Omental fat pad (tissue), 4 donors: ENCODE data around the gene PLOD3. TPM values are rescaled to one million over a fixed set of nuclear protein-coding genes. Genes with fewer than 3 reads are reported as not detected.

Experiments used
- ATAC-seq: fragments of 150-250 bp; one replicate; pipeline ENCODE4 v1.9.1; 2016; ENCODE audit warnings: mild to moderate bottlenecking, moderate library complexity; ENCODE audit not compliant: low FRiP score
- DNase-seq: peaks from one replicate; pipeline ENCODE4 v3.0.0-alpha.2; 2019; ENCODE audit warnings: low spot score
- total RNA-seq, 4 donors: library from RNA; depleted of rRNA; stranded (reverse); fragments of >200 nt; gene quantifications; one replicate each; pipeline ENCODE4 v1.1.0, GENCODE V29; 2016
- TF ChIP-seq, protein P1 (sequence below), 3 donors: fragments of 450-650 bp; IDR thresholded peaks; one replicate each; pipeline ENCODE4 v1.5.1; 2016 to 2017; ENCODE audit warnings: antibody characterized with exemption in 3 of 3, mild to moderate bottlenecking in 3 of 3, moderate library complexity in 2 of 3

The PLOD3 gene
- total RNA-seq, 4 donors from 2014 or later = 41.1 to 68.5 (median 51.6) TPM

DNA sequence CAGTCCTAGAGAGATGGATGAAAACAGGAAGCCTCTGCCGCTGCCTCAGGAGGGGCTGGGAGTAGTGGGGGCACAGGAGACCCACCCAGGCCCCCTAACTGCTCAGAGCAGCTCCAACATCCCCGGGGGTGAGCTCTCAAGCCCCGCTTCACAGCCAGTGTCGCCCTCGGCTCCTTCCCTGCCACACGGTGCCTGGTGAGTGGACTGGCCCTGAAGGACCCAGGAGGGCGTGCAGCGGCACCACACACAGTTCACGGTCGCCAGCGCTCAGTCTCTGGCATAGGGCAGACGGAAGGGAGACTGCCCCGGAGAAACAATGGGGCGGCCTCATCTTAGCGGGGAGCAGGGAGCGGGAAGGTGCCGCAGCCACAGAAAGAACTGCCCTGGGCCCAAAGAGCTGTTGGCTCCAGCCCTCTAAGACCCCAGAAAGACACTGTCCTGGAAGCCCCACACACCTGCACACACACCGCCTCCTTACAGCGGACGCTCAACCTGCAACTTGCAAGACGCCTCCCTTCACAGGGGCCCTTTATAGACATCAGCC is 19.0 kb upstream of the PLOD3 start:
- TF ChIP-seq, protein P1, sequence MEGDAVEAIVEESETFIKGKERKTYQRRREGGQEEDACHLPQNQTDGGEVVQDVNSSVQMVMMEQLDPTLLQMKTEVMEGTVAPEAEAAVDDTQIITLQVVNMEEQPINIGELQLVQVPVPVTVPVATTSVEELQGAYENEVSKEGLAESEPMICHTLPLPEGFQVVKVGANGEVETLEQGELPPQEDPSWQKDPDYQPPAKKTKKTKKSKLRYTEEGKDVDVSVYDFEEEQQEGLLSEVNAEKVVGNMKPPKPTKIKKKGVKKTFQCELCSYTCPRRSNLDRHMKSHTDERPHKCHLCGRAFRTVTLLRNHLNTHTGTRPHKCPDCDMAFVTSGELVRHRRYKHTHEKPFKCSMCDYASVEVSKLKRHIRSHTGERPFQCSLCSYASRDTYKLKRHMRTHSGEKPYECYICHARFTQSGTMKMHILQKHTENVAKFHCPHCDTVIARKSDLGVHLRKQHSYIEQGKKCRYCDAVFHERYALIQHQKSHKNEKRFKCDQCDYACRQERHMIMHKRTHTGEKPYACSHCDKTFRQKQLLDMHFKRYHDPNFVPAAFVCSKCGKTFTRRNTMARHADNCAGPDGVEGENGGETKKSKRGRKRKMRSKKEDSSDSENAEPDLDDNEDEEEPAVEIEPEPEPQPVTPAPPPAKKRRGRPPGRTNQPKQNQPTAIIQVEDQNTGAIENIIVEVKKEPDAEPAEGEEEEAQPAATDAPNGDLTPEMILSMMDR (IDR thresholded peaks at IDR 0.05) = no peak
- no peak for ATAC-seq

DNA sequence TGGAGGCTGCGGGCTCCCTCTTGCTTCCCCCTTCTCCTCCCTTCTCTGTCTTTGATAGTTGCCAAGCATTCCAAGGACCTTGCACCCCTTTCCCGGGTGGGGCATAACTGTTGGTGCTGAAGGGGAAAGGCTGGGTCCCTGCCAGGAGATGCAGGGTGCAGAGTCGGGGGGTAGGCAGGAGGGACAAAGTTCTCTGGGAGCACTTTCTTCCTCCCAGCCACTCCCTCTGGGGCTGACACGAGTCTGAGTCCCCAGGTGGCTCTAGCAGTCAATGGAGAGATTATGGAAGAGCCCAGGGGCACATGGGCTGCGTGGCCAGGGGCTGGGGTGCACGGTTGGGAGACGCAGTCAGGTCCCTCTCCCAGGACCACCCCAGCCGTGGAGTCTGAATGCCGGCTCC is 18.1 kb upstream of the PLOD3 start:
- ATAC-seq = no peak
- TF ChIP-seq, protein P1 (IDR thresholded peaks at IDR 0.05) = no peak
- DNase-seq = no peak

More for the DNA sequence above, 19.0 kb upstream of the PLOD3 start:
- no peak for DNase-seq

DNA sequence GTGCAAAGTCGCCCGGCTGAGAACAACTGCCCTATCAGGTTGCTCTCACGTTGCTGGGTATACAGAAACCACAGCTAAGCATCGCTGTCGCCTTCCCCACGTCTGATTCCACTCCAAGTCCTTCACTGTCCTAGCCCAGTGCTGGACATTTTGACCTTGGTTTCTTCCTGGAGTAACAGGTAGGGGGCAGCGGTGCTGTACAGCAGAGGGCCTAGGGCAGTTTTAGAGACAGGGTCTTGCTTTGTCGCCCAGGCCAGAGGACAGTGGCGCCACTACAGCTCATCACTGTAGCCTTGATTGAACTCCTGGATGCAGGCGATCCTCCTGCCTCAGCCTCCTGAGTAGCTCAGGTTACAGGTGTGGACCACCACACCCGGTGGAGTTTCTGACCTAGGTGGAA is 17.7 kb upstream of the PLOD3 start:
- no peak for DNase-seq
- TF ChIP-seq, protein P1 (IDR thresholded peaks at IDR 0.05) = no peak

DNA sequence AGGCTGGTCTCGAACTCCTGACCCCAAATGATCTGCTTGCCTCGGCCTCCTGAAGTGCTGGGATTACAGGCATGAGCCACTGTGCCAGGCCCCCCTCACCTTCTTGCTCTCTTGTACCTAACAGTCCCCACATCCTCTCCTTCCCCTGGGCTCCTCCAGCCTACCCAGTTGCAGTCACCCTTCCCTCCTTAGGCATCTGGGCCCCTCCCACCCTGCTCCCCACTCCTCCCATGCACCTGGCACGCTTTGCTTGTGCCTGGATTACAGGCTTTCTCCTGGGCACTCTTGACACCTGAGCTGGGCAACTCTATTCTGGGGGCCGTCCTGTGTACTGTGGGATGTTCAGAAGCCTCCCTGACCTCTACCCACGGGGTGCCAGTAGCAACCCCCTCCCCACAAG is 17.3 kb upstream of the PLOD3 start:
- TF ChIP-seq, protein P1 (IDR thresholded peaks at IDR 0.05) = no peak
- DNase-seq = no peak
- ATAC-seq = no peak

More for the DNA sequence above, 17.7 kb upstream of the PLOD3 start:
- no peak for ATAC-seq

DNA sequence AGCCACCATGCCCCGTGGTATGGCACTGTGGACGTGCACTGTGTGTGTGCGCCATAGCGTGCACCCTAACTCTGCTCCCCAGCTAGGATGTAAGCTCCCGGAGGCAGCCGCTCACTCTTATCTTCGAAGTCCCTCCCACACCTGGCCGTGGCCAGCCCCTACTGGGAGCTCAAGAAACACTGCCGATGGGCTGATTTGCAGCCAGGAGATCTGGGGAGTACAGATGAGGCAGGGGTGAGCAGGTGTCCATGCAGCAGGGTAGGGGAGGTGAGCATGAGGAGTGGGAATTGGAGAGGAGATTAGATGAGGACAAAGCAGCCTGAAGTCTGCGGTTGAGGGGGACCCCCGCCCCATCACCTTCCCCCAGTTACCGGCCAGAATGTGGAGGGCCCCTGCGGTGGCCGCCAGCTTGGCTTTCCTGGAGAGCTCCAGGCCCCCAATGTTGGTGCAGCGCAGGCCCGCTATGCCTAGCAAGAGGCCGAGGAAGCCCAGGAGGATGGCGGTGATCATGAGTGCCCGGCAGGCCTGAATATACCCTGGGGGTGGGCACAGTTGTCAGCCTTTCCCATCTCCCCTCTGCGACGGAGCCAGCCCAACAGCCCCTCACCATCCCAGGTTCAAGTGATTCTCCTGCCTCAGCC is 16.6 kb upstream of the PLOD3 start:
- no peak for ATAC-seq
- TF ChIP-seq, protein P1 (IDR thresholded peaks at IDR 0.05) = no peak
- DNase-seq = no peak

DNA sequence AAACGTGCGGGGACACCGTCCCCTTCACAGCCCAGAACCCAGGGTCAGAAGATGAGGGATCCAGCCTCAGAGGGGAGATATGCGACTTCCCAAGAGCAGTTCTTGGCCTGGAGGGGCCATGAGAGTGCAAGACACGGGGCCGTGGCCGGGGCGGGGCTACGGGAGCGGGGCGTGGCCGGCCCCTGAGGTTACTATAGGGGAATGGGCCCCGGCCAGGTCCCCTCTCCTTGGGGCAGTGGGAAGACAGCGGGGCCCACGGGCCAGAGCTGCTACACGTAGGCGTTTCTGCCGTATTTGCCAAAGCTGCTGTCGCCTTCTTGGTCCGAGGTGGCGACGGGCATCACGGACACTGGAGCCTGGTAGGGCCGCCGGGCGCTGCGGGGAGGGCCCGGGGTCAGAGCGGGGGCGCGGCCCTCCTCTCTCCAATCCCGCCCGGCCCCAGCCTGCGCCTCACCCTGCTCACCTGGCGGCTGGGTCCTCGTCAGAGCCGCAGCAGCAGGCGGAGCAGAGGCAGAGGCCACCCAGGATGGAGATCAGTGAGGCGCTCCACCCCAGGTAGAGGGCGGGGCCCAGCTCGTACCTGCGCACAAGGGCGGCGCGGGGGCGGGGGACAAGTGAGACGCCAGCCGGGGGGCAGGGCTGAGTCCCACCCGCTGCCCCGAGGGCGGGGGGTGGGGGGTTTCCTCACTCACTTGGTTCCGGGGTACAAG is 14.9 kb upstream of the PLOD3 start:
- DNase-seq = no peak
- TF ChIP-seq, protein P1 (IDR thresholded peaks at IDR 0.05) = no peak
- ATAC-seq = no peak
